Osteoblast (primary cell): ENCODE measurements around the gene MINK1. TPM values are rescaled to one million over a fixed set of nuclear protein-coding genes. Genes with fewer than 3 reads are reported as not detected.

Source experiments
- DNase-seq: peaks from one replicate; pipeline ENCODE4 v3.0.0; 2011; ENCODE audit warnings: low spot score, mixed read lengths; ENCODE audit not compliant: insufficient read length; ENCODE audit errors: missing footprints
- H2AFZ ChIP-seq: 2 replicates; pipeline ENCODE4 v1.6.0; 2011; ENCODE audit warnings: mild to moderate bottlenecking, low read length
- H3K27ac ChIP-seq: 2 replicates; pipeline ENCODE4 v1.5.1; 2011; ENCODE audit warnings: mild to moderate bottlenecking, low read depth, low read length, moderate library complexity
- H3K27me3 ChIP-seq: 2 replicates; pipeline ENCODE4 v1.6.0; 2012; ENCODE audit warnings: mild to moderate bottlenecking, control low read depth, inconsistent platforms, low read length, moderate library complexity; ENCODE audit not compliant: insufficient read depth
- H3K36me3 ChIP-seq: 2 replicates; pipeline ENCODE4 v1.5.1; 2011; ENCODE audit warnings: mild to moderate bottlenecking, low read length, control low read depth, moderate library complexity; ENCODE audit not compliant: insufficient read depth
- H3K4me1 ChIP-seq: 2 replicates; pipeline ENCODE4 v1.5.1; 2011; ENCODE audit warnings: mild to moderate bottlenecking, low read length, control low read depth, moderate library complexity; ENCODE audit not compliant: insufficient read depth
- H3K4me2 ChIP-seq: 2 replicates; pipeline ENCODE4 v1.6.0; 2011; ENCODE audit warnings: mild to moderate bottlenecking, low read length; ENCODE audit not compliant: insufficient read depth
- H3K4me3 ChIP-seq: fragments of 200-600 bp; sonication (generic); 3 replicates; pipeline ENCODE4 v1.5.1; 2012; ENCODE audit warnings: mild to moderate bottlenecking, low read length, inconsistent platforms; ENCODE audit not compliant: insufficient read depth
- H3K79me2 ChIP-seq: 2 replicates; pipeline ENCODE4 v1.6.0; 2012; ENCODE audit warnings: mild to moderate bottlenecking, low read length, control low read depth, inconsistent platforms; ENCODE audit not compliant: insufficient read depth
- H3K9me3 ChIP-seq: 2 replicates; pipeline ENCODE4 v1.5.1; 2011; ENCODE audit warnings: low read depth, low read length, control low read depth
- H4K20me1 ChIP-seq: 2 replicates; pipeline ENCODE4 v1.6.0; 2012; ENCODE audit warnings: mild to moderate bottlenecking, low read length, control low read depth; ENCODE audit not compliant: insufficient read depth
- CTCF ChIP-seq: IDR thresholded peaks from 2 replicates; pipeline ENCODE4 v1.5.1; 2011; ENCODE audit warnings: mild to moderate bottlenecking, low read depth, low read length, moderate library complexity; ENCODE audit errors: extremely low read depth
- total RNA-seq: library from RNA; depleted of rRNA; stranded (reverse); fragments of >200 nt; gene quantifications from 2 replicates; pipeline ENCODE4 v1.2.3, GENCODE V29; 2012

MINK1 gene
- total RNA-seq, 1 donor: 34.4 TPM

GRCh38 chr17:4842376-4842775 is 9.2 kb downstream of the MINK1 start:
- Histone ChIP-seq H4K20me1 (peaks cover 80% of the 10 kb centered on the region), H3K4me1 (no peaks in the 10 kb centered on the region), H2AFZ (no peak overlapping the region), H3K27me3 (no peaks in the 10 kb centered on the region), H3K27ac (no peak overlapping the region), H3K4me3 (no peak overlapping the region), H3K4me2 (no peak overlapping the region), H3K79me2 (peaks cover 89% of the 10 kb centered on the region), H3K9me3 (no peaks in the 10 kb centered on the region), H3K36me3 (peaks cover 2% of the 10 kb centered on the region)
- DNase-seq: peak; percentile 35
- TF ChIP-seq CTCF: no peak

- no peak overlapping the region for H3K27ac ChIP-seq
- no peak overlapping the region for H3K4me3 ChIP-seq
- peaks cover 77% of the 10 kb centered on the region for H4K20me1 ChIP-seq
- H3K4me2 ChIP-seq: no peak overlapping the region
- H3K9me3 ChIP-seq: no peaks in the 10 kb centered on the region
- H3K4me1 ChIP-seq: no peaks in the 10 kb centered on the region
- no peak for TF ChIP-seq CTCF
- no peak overlapping the region for H2AFZ ChIP-seq
- peaks cover 87% of the 10 kb centered on the region for H3K79me2 ChIP-seq
- no peaks in the 10 kb centered on the region for H3K36me3 ChIP-seq
- DNase-seq: no peak
- no peaks in the 10 kb centered on the region for H3K27me3 ChIP-seq
Measured at GRCh38 chr17:4843321-4844000, 10.3 kb downstream of the MINK1 start.

- no peak for TF ChIP-seq CTCF
- H3K4me2 ChIP-seq: no peak overlapping the region
- DNase-seq: no peak
- H3K27ac ChIP-seq: no peak overlapping the region
- no peaks in the 10 kb centered on the region for H3K36me3 ChIP-seq
- H3K4me3 ChIP-seq: no peak overlapping the region
- peaks cover 77% of the 10 kb centered on the region for H4K20me1 ChIP-seq
- peaks cover 85% of the 10 kb centered on the region for H3K79me2 ChIP-seq
- no peaks in the 10 kb centered on the region for H3K27me3 ChIP-seq
- H3K9me3 ChIP-seq: no peaks in the 10 kb centered on the region
- H2AFZ ChIP-seq: no peak overlapping the region
- no peaks in the 10 kb centered on the region for H3K4me1 ChIP-seq
Measured at GRCh38 chr17:4845118-4845517, 12.0 kb downstream of the MINK1 start.

- peaks cover 3% of the 10 kb centered on the region for H3K4me1 ChIP-seq
- H3K36me3 ChIP-seq: no peaks in the 10 kb centered on the region
- H4K20me1 ChIP-seq: peaks cover 75% of the 10 kb centered on the region
- H3K79me2 ChIP-seq: peaks cover 83% of the 10 kb centered on the region
- no peak overlapping the region for H3K27ac ChIP-seq
- no peaks in the 10 kb centered on the region for H3K27me3 ChIP-seq
- H3K4me2 ChIP-seq: no peak overlapping the region
- H2AFZ ChIP-seq: no peak overlapping the region
- DNase-seq: no peak
- no peaks in the 10 kb centered on the region for H3K9me3 ChIP-seq
- TF ChIP-seq CTCF: no peak
- H3K4me3 ChIP-seq: no peak overlapping the region
Measured at GRCh38 chr17:4846635-4847390, 13.7 kb downstream of the MINK1 start.
